Medulla oblongata (tissue), 1 donor: ENCODE measurements around the gene TBL3.
"Not testable (repeated sequence)": the region's sequence is repeated elsewhere in the genome, so short reads cannot be mapped to it uniquely, and the experiment has no call there.

Source experiments
- DNase-seq: peaks from one replicate; pipeline ENCODE4 v3.0.0-alpha.2; 2015; ENCODE audit errors: extremely low spot score

The TBL3 gene

GRCh38 chr16:1942810-1943726, 28.8 kb upstream of the TBL3 start, which contains the start of gene MSRB1:
MSRB1 (minus strand) TSS chr16:1943199; CDS start chr16:1943156, 43 bp downstream.
- DNase-seq = peak; percentile 100

DNA sequence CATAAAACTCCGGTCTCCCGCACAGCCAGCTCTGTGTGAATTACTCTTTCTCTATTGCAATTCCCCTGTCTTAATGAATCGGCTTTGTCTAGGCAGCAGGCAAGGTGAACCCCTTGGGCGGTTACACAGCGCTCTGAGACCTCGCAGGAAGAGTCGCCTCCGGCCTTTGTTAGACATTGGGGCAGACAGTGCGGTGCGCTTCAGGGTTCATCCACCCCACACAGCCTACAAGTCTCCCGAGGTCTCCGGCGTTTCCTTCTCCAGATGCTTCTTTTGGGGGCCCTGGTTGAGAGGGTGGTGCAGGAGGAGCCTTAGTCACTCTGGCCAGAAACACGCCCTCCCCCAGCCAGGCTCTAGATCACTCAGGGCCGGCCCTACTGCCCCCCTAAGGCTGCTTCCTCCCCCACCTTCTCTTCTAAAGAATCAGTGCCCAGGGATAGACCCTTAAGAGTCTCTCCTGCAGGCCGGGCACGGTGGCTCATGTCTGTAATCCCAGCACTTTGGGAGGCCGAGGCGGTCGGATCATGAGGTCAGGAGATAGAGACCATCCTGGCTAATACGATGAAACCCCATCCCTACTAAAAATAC, 27.1 kb upstream of the TBL3 start:
- no peak for DNase-seq

DNA sequence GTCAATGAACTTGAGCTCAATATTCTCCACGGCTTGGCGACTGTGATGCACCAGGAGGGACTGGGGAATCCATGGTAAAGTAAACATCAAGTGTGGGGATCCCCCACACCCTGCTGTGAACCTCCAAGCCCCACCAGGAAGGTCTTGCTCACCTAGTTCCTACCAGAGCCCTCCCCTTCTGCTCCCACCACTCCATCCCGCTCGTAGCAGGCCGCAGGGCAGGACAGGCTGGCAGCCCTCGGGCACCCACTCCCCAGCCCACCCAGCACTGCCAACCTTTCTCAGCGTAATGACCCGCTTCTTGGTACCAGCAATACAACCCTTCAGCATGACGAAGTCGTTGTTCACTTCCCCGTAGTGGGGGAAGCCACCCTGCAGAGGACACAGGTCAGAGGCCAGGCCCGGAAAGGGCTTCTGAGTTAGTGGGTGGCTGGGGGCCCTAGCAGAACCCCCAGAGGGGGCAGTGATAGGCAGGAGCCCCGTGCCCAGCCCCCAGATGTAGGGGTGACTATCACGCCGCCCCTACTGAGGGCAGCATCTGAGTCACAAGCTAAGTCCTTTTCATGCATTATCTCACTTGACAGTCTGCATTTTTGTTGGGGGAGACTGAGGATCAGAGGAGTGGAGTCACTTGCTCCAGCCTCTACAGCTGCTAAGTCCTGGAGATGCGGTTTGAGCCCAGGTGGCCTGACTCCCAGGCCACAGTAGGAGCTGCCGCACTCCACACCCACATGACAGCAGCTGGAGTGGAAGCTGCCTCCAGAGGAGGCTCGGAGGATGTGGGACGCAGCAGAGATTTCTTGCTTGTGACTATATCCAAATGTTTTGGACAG, 26.1 kb upstream of the TBL3 start:
- DNase-seq = no peak

GRCh38 chr16:1946495-1947368, 25.1 kb upstream of the TBL3 start:
- DNase-seq = no peak

DNA sequence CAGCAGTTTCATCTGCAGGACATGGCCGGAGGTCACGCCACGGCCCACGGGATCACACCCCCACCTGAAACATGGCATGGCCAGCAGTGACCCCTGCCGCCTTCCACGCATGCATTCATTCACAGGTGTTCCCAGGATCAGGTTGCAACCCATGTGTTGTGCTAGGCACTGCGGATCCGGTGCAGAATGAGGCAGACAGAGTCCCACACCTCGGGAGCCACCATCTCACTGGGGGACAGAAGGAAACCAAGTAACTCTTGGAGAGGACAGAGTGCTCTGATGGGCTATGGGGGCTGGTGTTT, 24.5 kb upstream of the TBL3 start:
- DNase-seq = no peak

DNA sequence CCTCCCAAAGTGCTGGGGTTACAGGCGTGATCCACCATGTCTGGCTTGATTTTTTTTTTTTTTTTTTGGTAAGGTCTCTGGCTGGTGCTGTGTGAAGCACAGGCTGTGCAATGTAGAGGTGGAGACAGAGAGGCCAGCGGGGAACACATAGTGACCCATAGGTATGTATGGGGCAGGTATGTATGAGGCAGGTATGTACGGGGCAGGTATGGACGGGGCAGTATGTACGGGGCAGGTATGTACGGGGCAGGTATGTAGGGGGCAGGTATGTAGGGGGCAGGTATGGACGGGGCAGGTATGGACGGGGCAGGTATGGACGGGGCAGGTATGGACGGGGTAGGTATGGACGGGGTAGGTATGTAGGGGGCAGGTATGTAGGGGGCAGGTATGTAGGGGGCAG, 22.3 kb upstream of the TBL3 start:
- DNase-seq = no peak

DNA sequence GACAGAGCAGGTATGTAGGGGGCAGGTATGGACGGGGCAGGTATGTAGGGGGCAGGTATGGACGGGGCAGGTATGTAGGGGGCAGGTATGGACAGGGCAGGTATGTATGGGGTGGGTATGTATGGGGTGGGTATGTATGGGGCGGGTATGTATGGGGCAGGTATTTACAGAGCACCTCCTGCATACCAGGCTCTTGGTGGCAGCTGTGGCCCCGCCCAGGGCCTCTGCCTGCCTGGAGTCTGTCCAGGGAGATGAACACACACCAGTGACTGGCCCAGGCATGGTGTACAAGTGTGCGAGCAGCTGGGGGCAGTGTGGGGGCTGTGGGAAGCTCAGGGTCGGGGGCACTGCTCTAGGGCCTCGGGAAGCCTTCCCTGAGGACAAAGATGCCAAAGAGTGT, 21.8 kb upstream of the TBL3 start:
- DNase-seq = no peak

- no peak for DNase-seq
These were observed 21.3 kb upstream of the TBL3 start for GRCh38 chr16:1950559-1950958.

DNA sequence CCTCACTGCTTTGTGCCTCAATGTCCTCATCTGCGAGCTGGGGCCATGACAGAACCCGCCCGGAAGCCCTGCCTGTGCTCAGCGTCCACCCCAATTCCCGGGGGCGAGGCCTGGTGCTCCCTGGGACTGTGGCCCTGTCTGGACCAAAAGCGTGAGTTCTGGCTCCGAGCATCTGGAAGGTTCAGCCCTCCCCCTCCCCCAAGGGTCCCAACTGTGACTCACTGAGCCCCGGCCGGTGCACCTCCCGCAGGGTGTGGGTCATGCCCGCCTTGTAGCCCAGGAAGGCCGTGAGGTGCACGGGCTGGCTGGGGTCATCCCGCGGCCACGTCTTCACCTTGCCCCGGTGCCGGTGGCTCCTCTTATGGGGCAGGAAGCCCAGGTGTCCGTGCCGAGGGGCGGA, 18.1 kb upstream of the TBL3 start:
- DNase-seq = no peak

DNA sequence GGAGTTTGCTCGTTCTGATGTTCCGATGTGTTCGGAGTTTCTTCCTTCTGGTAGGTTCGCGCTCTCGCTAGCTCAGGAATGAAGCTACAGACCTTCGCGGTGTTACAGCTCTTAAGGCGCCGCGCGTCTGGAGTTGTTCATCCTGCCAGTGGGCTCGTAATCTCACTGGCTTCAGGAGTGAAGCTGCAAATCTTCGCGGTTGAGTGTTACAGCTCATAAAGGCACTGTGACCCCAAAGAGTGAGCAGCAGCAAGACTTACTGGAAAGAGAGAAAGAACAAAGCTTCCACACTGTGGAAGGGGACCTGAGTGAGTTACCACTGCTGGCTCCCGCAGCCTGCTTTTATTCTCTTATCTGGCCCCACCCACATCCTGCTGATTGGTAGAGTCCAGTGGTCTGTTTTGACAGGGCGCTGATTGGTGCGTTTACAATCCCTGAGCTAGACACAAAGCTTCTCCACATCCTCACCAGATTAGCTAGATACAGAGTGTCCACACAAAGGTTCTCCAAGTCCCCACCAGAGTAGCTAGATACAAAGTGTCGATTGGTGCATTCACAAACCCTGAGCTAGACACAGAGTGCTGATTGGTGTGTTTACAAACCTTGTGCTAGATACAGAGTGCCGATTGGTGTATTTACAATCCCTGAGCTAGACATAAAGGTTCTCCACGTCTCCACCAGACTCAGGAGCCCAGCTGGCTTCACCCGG, 14.3 kb upstream of the TBL3 start:
- DNase-seq = not testable (repeated sequence)

DNA sequence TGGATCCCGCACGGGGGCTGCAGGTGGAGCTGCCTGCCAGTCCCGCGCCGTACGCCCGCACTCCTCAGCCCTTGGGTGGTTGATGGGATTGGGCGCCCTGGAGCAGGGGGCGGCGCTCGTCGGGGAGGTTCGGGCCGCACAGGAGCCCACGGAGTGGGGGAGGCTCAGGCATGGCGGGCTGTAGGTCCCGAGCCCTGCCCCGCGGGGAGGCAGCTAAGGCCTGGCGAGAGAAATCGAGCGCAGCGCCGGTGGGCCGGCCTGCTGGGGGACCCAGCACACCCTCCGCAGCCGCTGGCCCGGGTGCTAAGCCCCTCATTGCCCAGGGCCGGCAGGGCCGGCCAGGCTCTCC, 13.7 kb upstream of the TBL3 start:
- not testable (repeated sequence) for DNase-seq

- DNase-seq = no peak
These were observed 13.1 kb upstream of the TBL3 start for GRCh38 chr16:1958715-1959268.

DNA sequence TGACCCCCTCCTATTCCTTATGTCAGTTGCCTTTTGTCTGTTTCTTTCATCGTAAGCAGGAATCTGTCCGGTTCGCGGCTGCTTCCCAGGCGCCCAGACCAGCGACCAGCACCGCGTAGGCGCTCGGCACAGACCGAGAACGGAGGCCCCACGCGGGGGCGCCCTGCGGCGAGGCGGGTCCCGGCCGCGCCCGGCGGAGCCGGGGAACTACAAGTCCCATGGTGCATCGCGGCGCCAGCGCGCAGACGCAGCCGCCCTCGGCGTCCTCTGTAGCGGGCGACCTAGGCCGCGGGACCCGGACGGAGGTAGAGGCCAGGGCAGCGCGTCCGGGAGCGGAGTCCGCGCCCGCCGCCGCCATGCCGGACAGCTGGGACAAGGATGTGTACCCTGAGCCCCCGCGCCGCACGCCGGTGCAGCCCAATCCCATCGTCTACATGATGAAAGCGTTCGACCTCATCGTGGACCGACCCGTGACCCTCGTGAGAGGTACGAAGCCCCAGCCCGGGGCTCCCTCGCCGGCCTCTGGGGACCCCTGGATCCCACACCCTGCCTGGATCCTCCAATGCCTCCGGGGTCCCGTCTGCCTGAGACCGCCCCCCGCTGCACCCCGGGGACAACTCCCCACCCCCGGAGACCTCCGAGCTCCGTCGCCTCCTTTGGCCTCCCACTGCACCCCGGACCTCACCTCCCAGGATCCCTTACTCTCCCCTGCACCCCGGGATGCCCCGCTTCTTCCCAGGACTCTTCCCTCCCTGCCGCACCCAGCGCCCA, 12.4 kb upstream of the TBL3 start, which contains the start of gene NDUFB10:
NDUFB10 (plus strand) TSS at position 270 of the 771 bp plus-strand sequence; CDS start at position 357, 87 bp downstream.
- DNase-seq = peak; percentile 88

DNA sequence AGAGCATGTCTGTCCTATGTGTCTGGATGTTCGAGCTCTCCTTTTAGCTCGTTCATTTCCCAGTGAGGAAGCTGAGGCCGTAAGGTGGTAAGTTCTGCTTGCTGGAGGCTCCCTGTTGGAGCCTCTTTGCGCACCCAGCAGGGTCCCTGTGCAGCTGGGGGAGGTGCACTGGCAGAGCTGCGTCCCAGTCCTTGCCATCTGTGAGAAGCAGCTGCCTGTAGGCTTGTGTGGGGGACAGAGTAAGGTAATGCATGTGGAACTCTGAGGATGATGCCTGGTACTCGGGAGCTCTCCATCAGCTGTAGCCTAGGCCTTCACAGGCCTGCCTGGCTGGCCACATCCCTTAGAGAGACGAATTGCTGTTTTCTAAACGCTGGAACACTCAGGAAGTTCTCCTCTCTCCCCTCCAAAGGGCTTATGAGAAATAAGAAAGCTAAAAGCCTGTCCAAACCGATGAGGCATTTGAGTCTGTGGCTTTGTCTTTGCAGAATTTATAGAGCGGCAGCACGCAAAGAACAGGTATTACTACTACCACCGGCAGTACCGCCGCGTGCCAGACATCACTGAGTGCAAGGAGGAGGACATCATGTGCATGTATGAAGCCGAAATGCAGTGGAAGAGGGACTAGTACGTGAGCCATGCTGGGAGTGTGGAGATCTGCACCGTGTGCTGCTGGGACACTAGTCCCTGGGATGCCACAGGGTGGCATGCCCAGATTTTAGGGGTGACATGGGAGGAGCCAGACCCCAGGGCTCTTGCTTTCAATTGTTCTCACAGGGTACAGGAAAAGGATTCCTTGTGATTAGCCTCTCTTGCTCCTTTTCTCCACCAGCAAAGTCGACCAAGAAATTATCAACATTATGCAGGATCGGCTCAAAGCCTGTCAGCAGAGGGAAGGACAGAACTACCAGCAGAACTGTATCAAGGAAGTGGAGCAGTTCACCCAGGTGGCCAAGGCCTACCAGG, 10.9 kb upstream of the TBL3 start:
- no peak for DNase-seq

DNA sequence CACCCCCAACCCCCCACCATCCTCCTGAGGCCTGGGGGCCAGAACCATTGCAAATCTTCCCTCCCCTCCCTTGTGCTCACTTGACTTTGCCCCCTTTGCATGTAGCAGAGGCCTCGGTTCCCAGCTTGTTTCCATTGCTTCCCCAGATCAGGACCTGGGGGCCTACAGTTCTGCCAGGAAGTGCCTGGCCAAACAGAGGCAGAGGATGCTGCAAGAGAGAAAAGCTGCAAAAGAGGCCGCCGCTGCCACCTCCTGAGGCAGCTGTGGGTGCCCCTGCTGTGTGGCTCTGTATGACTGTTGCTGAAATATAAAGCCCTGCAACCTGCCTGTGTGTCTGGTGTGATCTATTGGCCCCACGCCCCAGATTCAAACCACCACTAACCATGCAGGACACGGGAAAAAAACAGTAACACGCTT, 10.2 kb upstream of the TBL3 start:
- DNase-seq = no peak

DNA sequence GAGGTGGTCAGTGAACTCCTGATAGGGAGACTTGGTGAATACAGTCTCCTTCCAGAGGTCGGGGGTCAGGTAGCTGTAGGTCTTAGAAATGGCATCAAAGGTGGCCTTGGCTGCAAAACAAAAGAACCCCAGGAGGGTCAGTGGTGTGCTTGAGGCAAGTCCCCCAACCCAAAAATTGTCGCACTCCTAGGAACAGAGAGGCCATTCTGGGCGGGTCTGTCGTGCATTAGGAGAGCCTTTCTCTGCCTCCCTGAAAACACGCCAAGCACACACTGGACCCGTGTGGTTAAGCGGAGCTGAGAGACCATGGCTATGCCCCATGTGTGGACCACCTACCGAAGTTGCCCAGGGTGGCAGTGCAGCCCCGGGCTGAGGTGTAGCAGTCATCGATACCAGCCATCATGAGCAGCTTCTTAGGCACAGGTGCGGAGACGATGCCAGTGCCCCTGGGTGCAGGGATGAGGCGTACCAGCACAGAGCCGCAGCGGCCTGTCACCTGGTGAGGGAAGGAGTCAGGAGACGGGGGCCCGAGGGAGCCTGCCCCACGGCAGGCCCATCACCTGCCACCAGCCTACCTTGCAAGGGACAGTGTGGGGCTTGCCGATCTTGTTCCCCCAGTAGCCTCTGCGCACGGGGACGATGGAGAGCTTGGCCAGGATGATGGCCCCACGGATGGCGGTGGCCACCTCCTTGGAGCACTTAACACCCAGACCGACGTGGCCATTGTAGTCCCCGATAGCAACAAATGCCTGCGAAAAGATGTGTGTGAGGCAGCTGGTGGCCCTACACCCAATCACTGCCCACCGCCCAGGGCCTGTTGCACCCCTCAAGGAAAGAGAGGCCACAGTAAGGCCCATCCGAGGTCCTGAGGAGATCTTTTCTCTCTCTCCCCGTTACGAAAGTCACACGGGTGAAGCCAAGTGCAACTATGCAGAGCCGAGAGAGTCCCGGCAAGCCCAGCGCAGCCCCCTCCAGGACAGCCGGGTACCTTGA, 9.4 kb upstream of the TBL3 start:
- not testable (repeated sequence) for DNase-seq

DNA sequence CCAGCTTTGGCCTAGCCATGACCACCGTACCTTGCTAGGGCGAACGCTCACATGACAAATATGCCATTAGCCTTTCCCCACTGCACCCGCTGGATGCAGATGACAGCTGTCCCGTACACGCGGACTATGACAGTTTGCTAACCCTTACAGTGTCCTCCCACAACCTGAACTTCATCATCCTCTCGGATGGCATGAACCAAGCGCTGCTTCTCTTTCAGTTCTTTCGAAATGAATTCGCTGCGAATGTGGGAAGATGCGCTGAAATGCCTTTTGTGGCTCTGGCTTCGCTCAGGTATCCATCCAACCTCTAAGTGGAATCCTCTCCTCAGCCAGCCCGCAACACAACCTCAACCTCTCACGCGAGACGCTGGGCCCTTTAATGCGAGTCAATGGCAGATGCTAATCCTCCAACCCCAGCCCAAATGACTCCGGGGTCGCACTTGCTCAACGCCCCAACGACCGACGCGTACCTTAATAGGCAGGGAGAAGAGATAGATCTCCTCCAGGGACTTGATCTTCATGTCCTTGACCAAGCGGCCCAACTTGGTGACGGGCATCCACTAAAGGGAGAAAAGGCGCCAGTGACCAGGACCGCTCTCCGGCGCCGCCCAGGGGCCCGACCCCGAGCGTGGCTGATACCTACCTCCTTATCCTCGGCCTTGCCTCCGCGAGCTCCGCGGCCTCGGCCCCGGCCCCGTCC, 7.9 kb upstream of the TBL3 start:
- DNase-seq = peak; percentile 12
